HG02970 (cell line): ENCODE data around the gene ANOS1.

Source experiments
- ATAC-seq: cut with Tn5 transposase; IDR thresholded peaks from one replicate; pipeline ENCODE4 v1.9.1; 2021; ENCODE audit warnings: mild to moderate bottlenecking, moderate library complexity, moderate number of reproducible peaks; ENCODE audit not compliant: unreplicated experiment, low FRiP score

Gene ANOS1

DNA sequence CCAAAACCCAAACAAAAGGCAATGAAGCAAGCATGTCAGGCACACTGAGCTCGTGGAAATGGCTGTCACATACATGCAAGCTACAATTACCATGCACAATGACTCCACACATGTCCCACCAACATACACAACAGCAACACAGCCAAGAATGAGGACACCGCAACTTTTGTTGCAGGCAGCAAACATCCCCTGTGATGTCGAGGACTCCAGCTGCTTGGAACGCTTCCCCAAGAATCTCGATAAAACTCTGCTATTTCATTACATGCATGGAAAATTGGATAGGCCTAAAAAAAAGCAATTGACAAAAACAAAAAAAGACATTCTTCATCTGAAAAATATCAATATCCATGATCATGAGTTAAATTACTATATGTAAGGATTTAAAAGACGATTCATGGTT is 11.8 kb downstream of the ANOS1 start:
- no peak for ATAC-seq

- ATAC-seq, result no peak
Measured at GRCh38 chrX:8717354-8717753, 14.6 kb downstream of the ANOS1 start.

DNA sequence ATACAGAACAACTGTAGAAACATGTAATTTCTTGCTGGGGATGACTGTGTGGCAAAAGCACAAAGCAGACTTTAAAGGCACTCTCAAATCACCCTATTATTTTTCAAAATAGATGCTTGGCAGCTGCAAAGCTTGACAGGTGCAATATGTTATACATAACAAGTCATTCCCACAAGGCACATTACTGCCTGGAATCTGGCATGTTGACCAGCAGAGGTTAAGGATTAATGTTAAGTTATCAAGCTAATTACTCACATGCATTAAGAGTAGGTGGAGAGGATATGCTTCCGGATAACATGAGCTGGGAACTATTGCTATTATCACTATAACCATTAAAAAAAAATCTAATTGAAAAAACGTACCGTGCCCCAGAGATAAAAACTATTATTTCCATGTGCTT is 17.8 kb downstream of the ANOS1 start:
- no peak for ATAC-seq

- ATAC-seq, result no peak
Measured at GRCh38 chrX:8711401-8711800, 20.5 kb downstream of the ANOS1 start.

DNA sequence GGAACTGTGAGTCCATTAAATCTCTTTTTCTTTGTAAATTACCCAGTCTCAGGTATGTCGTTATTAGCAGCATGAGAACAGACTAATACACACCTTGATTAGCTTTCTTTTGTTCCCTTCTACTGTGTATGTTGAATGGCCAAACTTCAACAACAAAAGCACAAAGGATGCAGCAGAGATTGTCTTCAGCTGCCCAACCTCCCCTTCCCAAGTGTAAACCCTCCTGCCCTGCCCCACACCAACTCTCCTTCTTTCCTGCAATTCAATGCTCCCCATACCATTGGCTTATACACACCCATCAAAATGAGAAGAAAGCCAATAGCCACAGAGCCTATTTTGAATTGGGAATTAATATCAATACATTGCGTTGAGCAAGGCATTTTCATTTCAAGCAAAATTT is 27.8 kb downstream of the ANOS1 start:
- no peak for ATAC-seq

DNA sequence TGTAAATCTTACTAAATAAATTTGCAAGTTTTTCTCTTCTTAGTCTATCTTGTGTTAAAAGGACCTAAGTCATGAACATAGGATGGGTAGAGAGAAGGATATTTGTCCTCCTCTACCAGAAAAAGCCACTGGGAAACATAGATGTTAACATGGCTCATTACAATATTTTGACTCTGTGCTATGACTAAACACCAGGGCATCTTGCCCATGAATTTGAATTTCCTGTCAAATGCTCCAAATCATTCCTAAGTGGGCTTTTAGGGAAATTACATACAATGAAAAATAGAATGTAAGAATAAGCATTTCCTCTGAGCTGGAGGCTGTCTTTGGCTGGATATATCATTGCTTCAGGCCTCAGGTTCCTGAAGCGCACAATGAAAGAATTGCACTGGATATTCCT is 39.1 kb downstream of the ANOS1 start:
- ATAC-seq, result no peak

GRCh38 chrX:8689473-8689872 is 42.5 kb downstream of the ANOS1 start:
- ATAC-seq, result no peak

GRCh38 chrX:8688776-8689175 is 43.2 kb downstream of the ANOS1 start:
- ATAC-seq, result no peak

GRCh38 chrX:8684201-8684965 is 47.6 kb downstream of the ANOS1 start:
- no peak for ATAC-seq

GRCh38 chrX:8683687-8684086 is 48.2 kb downstream of the ANOS1 start:
- no peak for ATAC-seq

GRCh38 chrX:8679550-8679949 is 52.4 kb downstream of the ANOS1 start:
- no peak for ATAC-seq

GRCh38 chrX:8675006-8675630 is 56.8 kb downstream of the ANOS1 start:
- no peak for ATAC-seq

DNA sequence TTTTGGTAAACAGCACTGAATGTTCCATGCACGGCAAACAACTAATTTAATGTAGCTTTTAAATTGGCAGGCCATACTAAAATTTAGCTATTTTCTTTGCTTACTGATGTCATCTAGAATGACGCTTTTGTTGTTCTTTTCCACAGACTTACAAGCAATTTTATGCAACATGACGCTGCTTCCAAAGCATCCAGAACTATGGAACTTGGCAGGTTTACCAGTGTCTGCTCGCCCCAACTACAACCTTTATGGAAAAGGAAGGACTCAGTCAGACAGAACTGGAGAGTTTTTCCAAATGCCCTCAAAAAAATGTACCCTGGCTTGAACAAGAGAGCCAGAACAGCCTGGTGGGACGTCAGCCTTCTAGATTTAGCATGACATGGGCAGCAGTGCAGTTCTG is 58.7 kb downstream of the ANOS1 start:
- ATAC-seq, result no peak

- no peak for ATAC-seq
Measured at GRCh38 chrX:8672176-8672575, 59.8 kb downstream of the ANOS1 start.

DNA sequence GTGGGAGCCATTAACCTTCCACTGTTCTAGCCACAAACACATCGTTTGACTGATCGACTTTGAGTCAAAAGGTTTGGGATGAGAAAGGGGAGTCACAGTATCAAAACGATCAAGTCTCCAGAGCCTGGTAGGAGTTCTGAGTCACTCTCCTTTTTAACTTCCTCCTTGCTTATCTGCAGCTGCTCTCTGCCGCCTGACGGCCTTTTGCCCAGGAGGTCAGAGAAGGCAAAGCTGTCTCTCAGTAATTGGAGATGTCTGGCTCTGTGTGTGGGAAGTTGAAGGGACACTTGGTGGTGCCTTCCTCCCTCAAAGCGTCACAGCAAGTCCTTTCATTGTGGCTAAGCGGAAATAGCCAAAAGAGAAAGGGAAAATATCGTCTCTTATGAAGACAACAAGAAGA is 63.1 kb downstream of the ANOS1 start:
- no peak for ATAC-seq

DNA sequence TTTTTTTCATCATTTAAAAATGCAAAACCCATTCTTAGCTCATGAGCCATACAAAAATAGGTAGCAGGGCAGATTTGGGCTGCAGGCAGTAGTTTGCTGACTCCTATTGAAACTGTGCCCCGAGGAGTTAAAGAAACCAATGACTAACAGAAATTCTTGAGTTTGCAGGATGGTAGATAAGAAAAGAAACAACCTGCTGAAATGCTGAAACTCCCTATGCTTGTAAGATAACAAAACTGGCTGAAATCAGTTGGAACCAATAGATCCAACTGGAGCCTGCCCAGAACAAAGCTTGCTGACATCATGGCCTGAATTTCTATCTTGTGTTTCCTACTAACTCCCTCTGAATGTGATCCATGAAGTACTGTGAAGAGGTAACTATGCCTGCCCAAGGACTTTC is 68.6 kb downstream of the ANOS1 start:
- ATAC-seq, result no peak

GRCh38 chrX:8657883-8658282 is 74.1 kb downstream of the ANOS1 start:
- no peak for ATAC-seq

DNA sequence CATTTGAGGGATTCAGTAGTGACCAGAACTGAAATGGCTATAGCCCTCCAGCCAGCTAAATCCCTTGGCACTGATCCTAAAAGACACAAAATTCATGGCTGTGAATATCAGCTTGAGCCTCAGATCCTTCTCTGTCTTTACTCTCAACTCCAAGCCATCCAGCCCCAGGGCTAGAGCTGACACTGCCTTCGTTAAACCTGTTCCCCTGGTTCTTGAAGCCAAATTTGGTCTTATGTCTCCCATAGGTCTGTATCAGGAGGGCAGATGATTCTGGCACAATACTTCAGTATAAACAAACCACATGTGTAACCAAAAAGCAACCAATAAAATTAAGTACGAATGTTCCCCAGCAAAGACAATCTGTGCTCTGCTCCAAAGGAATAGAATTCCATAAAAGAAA is 78.0 kb downstream of the ANOS1 start:
- ATAC-seq, result no peak

GRCh38 chrX:8649969-8650368 is 82.0 kb downstream of the ANOS1 start:
- no peak for ATAC-seq

DNA sequence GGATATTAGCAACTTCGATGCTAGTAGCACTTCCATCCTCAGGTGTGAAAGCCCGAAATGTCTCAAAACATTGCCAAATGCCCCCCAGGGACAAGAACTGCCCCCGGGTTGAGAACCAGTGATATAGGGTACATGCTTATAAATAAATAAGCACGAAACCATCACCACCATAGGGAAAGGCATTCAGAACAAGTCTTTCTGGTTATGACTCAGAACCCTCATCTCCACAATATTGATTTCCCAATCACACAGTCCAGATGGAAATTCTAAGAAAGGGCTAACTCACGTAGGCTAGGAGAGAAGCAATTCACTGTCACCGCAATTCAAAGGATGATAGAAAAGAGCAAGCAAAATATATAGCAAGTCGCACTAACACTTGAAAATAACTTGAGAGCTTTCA is 84.8 kb downstream of the ANOS1 start:
- no peak for ATAC-seq

GRCh38 chrX:8639949-8640475 is 91.9 kb downstream of the ANOS1 start:
- no peak for ATAC-seq

DNA sequence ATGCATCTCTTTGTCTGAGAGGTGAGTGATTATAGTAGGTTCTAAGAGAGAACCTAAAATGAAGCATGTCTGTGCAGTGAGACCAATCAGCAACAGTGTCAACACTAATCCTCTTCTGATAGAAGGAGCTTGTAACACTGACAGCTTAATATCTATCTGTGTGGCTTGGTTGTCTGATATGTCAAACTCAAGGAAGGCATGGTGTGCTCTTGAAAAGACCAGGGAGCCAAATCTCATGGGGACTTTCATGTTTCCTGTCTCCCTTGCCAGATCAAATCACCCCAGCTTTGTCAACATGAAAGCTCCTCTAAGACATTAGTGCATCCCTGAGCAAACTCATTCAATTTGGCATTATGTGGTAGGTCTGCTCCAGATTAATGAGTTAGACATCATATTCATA is 95.4 kb downstream of the ANOS1 start:
- no peak for ATAC-seq
